Anterior cingulate cortex (tissue), 58 donors: ENCODE results near the gene N4BP2L2.

Experiments
- DNase-seq, 58 donors: peaks; one replicate each; lab custom pipeline; 2025; lab: John Stamatoyannopoulos, UW

The N4BP2L2 gene

DNA sequence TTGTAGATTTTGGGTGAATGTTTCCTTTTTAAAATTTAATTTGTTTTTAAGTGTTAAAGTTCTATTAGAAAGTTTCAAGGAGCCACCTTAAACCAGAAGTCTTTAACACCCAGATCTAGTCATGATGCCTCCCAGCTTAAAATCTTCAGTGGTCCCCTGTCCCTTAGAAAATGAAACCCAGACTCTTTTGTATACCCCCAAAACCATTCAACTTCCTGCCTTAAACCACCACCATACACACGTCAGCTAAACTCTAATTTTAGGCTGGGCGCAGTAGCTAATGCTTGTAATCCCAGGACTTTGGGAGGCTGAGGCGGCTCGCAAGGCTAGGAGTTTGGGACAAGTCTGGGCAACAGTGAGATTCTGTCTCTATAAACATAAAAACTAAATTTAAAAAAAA lies 148.5 kb downstream of the N4BP2L2 start:
- DNase-seq: no peak

- DNase-seq: no peak
Measured at GRCh38 chr13:32385410-32385809, 153.2 kb downstream of the N4BP2L2 start.

DNA sequence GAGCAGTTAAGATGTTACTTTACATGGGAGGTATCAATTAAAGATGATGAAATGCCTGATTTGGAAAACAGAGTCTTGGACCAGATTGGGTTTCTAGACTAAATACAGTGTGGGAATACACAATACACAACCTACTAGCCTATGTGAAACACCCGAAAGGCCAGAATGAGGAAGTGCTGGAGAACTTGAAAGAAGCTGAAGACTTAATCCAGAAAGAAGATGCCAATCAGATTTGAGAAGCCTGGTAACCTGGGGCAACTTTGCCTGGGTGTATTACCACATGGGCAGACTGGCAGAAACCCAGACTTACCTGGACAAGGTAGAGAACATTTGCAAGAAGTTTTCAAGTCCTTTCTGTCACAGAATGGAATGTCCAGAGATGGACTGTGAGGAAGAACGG lies 153.9 kb downstream of the N4BP2L2 start:
- DNase-seq: no peak

- DNase-seq: no peak
Measured at GRCh38 chr13:32383836-32384618, 154.6 kb downstream of the N4BP2L2 start.
